GM18505 (cell line): ENCODE results near the gene TBX10.
A peak's percentile ranks its signal among the peaks of the same experiment; 100 is the strongest.

ENCODE experiments used
- ATAC-seq: cut with Tn5 transposase; IDR thresholded peaks from one replicate; pipeline ENCODE4 v1.9.1; 2021; ENCODE audit not compliant: unreplicated experiment
- POLR2A ChIP-seq: IDR thresholded peaks from 4 replicates; pipeline ENCODE4 v1.6.1; 2011; ENCODE audit warnings: borderline replicate concordance; ENCODE audit not compliant: insufficient read depth, insufficient read length; ENCODE audit errors: extremely low read depth

Gene TBX10

DNA sequence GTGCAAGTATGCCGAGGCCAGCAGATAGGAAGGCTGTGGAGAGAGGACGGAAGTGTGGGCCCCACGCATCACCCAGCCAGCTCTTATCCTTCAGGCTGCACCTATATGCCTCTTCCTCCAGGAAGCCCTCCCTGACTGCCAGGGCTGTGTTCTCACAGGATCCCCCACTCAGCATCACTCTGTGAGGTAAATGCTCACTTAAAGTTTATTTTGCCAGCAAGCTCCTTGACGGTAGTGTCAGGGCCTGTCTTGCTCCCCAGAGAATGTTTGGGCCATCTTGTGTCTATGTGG is 4.4 kb downstream of the TBX10 start:
- ATAC-seq, result no peak
- TF ChIP-seq POLR2A, result no peak

DNA sequence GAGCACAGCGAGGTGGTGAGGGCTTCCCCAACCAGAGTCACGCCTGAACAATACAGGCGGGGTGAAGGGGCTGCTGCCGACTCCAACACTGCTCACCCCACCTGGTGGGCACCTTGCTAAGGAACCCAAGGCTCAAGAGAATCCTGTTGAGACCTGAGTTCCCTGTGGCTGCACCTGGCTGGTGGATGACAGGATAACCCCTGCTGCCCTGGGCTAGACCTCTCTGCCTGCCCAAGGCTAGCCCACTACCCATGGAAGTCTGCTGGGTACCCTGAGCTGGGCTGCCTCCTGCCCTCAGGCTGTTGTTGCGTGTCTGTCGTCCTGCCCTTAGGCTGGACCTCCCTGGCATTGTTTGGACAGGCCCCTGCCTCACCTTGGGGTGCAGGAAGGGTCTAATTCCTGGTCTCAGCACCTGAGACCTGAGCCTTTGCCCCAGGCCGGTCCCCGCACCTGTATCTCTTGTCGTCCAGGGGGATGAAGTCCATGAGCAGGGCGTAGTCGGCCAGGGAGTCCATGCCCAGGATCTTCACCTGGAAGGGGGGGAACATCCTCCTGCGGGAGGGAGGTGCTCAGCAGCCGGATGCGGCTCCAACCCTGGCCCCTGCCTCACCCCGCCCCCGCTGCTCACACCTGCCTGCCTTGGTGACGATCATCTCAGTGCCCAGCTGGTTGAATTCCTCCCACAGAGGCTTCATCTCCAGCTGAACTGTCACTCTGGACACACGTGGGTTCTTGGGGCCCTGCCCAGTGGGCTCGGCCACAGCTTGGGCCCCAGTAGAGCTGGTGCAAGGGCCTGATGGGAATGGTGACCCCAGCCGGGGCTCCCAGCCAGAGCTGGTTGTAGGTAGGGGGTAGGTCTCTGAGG is 5.0 kb downstream of the TBX10 start:
- ATAC-seq, result no peak
- TF ChIP-seq POLR2A, result no peak

DNA sequence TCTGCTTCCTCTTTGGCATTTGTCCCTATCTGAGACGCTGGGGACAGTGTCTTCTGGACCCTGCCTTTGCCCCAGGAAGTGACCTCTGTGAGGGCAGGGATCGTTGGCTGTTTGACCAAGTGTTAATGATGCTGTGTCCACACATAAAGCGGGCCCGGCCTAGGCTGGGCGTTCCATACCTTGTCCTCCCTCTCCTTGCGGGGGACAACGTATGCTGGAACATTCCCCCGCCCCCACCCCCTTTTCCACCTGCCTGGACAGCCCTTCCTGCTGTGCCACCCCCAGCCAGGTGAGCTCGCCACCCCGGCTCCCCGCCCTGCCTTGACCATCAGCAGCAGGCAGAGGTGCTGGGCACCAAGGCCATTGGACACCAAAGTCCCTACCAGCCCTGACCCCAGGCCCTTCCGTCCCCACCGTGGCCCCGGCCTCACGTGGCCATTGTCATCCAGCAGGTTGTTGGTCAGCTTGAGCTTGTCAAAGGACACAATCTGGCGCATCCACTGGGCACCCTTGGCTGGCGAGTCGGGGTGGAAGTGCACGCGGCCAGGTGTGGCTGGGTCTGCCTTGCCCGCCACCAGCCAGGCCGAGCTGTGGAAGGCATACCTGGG is 5.7 kb downstream of the TBX10 start:
- ATAC-seq, result no peak
- no peak for TF ChIP-seq POLR2A

DNA sequence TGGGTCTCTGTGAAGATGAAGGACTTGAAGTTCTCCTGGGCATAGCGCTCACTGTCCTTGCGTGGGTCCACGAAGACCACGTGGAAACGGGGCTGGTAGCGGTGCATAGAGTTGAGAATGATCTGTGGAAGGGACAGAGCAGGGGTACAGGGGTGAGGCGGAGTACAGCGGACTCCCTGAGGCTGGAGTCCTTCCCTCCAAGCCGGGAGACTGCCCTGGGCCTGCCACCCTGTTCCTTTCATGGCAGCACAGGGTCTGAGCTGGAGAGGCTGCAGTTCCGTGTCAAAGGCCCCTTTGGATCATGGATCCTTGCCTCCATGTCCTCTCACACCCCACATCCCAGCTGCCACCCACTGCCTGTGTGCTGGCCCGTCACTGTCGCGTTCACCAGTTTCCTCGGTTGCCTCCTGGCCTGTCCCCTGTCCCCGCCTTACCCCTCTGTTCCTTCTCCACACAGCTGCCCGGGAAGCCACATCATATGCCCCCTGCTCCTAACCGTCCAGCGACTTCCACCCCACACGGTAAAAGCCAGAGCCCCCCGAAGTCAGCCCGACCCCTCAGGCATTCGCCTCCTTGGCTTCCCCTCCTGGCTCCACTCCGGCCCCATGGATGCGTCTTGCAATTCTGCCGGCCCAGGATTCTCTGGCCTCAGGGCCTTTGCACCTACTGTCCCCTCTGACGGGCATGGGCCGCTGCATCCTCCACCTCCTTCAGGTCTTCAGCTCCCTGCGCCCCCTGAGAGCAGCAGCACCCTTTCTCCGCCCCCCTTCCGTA is 6.4 kb downstream of the TBX10 start:
- no peak for TF ChIP-seq POLR2A
- ATAC-seq, result no peak

DNA sequence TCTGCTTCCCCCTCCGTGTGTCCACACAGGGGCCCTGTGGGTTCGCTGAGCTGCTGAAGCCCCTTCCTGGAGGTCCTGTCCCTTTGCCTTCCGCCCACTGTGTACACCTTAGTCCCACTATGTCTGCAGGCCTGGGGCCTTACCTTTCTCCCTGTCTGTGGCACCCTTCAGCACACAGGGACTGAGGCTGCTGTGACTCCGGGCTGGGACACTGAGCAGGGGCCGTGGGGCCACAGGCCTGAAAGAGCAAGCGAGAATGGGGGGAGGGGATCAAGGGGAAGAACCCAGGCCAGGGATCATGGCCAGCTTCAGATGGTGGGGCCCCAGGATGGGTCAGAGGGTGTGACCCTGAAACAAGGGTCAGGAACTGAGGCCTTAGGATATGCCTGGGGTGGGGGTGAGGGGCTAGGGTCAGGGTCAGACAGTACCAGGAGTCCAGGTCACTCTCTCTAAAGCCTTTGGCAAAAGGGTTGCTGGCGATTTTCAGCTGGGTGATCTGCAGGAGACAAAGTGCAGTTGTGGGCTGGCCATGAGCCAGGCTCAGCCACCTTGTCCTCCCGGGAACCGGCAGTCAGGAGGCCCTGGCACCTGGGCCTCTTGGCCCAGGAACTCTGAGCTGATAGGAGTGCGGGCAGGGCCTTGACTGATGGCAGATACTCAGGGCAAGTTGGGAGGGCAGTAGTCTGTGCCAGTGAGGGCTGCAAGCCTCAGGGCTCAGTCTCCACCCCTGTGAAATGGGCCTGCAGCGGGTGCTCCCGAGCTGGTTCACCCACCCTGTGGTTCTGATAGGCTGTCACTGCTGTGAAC is 7.2 kb downstream of the TBX10 start:
- no peak for TF ChIP-seq POLR2A
- no peak for ATAC-seq

DNA sequence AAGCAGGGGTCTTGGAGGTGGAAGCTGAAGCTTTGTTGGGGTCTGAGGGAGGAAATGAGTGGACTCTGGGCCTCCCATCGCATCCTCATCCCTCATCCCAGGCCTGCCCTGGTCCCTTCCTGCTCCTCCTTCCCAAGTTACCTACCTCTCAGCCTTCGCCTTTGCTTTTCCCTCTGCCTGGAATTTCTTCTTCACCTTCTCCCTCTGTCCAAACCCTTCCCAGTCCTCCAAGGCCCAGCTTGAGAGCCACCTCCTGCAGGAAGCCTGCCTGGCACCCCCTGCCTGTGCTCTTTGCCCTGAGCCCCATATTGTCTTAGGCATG is 7.7 kb downstream of the TBX10 start:
- TF ChIP-seq POLR2A, result no peak
- no peak for ATAC-seq

DNA sequence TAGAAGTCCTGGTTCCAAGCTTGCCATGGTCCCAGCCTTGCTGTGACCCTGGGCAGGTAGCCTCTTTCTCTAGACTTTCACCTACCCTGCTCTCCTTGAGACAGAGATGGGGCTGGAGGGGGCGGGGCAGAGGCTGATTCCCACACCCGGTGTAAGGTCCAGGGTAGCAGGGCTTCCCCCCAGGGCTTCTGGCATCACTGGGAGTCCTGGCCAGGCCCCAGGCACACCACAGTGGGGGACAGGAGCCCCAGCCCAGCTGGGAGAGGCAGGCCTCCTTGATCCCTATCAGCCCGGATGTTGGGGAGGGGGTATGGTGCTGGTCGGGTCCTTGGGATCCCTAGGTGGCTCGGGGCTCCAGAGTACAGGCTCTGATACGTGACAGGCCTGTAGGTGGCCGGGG is 8.2 kb downstream of the TBX10 start:
- no peak for ATAC-seq
- TF ChIP-seq POLR2A, result no peak

DNA sequence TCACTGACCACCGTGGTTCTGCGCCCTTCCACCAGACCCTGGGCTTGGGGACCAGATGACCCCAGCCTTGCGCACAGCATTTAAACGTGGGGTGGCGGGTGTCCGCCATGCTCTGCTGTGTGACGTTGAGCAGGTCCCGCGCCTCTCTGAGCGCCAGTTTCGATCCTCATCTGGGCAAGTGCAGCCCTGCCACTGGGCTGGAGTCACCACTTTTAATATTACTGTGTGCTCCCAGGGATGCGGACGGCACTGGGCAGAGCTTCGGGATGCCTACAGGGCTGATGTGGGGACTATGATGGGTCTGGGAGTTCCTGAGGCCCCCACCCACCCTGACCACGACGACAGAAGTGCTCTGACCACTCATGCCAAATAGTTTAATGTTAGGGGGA is 8.6 kb downstream of the TBX10 start:
- no peak for TF ChIP-seq POLR2A
- no peak for ATAC-seq

DNA sequence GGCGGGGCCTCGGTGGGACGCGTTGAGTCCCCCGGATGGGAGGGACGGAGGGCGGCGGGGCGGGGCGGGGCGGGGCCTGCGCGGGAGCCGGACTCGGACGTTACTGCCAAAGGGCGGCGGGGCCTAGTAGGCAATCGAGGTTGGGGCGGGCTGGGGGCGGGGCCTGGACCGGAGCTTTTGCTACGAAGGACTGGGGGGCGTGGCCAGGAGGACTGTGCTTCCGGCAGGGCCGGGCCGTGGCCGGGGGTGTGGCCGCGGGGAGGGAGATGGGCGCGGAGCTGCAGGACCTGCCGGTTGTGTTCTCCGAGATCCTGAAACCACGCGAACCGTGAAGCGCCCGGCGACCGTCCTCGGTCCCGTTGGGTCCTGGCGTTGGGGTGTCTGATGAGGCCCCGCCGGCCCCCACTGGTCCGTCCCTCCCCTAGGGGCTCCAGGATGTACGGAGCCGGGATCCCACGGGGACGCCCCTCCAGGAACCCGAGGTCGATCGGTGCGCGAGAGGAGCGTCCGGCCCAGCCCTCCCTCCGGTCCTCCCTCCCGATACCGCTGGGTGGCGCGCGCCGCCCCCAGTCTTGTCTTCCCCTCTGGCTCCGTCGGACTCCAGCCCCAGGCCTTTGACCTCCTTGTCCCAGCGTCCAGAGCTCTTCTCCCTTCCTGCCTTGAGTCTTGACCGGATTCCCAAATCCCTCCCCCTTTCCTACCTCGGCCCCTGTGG is 9.2 kb downstream of the TBX10 start:
- peak; percentile 50 for ATAC-seq
- peak; percentile 58 for TF ChIP-seq POLR2A

DNA sequence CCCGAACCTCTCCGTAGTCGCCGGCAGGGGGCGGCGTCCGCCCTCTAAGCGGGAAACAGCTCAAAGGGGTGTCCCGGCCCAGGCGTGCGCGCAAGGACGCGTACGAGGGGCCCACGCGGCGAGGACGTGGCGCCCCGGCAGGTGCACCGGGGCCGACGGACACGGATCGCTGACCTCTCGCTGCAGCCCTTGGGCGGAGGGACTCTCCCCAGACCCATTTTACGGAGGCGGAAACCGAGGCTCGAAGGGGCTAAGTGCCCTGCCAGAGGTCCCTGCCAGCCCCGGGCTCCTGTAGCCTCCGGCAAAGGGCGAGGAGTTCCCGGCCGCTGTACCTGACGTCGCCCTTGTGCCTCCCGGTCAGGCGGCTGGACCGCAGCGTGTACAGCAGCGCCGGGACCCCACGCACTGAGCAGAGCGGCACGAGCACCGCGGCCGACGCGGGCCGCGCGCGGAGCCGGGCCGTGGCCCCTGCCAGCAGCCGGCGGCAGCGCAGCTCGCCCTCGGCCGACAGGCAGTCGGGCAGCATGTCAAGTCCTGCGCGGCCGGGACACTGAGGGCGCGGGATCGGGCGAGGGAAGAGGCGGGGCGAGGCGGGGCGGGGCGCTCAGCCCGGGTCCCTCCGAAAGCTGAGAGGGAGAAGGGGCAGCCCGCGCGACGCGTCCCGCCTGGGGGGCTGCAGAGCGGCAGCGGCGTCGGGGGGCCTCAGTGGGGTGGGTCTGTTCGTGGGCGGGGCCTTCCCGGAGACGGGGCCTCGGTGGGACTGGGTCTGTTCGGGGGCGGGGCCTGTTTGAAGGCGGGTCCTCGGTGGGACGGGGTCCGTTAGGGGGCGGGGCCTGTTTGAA is 10.0 kb downstream of the TBX10 start, which contains the start of gene NUDT8:
NUDT8 (minus strand) TSS at position 552 of the 842 bp plus-strand sequence; CDS start at position 526, 26 bp downstream.
- peak; percentile 64 for TF ChIP-seq POLR2A
- ATAC-seq, result peak; percentile 56

DNA sequence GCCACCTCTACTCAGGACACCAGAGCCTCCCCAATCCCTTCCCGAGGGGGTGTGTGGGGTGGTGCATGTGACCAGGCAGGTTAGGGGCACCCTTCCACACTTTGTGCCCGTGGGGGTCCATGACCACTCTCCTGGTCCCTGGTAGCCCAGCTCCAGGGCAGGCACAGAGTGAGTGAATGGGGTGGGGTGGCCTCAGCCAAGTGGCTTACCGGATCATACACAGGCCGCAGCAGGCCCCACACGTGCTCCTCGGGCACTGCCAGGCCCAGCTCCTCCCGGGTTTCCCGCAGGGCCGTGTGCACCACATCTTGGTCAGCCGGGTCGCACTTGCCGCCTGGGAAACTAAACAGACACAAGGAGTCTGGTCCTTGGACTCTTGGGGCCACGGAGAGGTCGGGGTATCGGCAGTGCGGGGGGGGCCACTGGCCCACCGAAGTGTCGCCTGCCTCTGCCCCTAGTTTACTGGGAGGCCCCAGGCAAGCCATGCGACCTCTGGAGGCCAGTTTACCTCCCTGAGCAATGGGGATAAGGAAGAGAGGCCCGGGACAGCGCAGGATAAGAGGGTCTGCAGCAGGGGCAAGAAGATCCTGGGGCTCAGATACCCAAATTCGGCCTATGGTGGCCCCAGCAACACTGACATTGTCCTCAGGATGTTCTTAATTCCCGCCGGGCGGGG is 10.7 kb downstream of the TBX10 start:
- no peak for ATAC-seq
- no peak for TF ChIP-seq POLR2A
